ENCODE measurements around the gene TRIP13.

Gene TRIP13

DNA sequence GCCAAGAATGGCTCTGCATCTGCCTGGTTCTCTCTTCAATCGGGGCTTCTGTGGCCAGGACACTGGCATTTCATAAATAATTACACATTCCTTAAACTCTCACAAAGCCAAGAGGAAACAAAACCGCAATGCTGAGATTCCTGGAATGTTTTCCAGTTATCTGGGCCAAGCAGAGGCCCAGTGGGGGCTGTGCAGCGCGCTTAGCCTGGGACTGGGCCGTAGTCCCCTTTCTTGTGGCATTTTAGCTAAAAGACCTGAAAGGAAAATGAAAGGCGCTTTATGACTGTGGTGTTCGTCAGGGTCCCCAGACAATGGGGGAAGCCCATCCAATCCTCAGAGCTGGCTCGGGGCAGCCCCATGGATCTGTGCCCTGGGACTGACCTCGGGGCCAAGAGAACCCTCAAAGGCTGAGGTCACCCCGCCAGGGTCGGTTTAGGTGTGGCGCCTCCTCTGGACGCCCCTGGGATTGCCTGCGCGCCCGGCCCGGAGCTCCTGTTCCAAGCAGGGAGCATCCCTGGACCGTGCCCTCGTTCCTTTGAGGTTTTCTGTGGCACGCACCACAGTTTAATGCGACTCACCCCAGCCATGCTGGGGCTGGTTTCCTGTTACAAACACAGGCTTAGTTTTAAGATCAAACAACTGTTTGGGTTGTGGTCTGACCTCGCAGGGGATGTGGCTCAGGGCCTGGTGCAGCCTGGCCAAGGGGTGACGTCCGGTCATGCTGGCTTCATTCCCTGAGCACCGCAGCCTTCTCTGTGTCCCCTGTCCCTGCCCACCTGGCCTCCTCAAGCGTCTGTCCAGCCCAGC lies 64.5 kb downstream of the TRIP13 start:
- no peak for DNase-seq

DNA sequence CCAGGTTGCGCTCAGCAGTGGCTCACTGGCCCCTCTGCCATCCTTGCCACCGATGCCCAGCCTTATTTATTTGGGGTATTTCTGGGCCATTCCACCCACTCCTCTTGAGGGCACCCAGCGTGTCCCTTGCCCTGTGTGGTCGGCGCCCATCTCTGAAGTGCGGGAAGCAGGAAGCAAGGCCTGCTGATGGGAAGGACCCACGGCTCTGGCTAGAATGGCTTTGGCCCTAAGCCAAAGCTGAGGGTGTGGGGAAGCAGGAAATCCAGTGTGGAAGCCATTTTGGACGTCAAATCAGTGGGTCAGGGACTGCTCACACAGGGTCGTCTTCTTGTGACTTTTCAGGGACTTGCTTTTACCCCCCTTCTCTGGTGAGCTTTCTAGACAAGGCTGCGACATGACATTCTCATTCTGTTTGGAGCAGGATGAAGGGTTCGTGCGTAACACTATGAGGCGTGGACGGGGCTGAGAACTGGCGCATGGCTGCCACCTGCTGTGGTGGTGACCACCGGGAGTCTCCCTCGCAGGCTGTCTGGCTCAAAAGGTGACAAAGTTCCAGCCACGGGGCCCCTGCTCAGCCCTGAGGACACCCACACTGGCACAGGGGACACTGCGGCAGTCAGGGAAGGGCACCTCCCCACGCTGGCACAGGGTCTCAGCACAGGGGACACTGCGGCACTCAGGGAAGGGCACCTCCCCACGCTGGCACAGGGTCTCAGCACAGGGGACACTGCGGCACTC lies 65.2 kb downstream of the TRIP13 start:
- DNase-seq, result no peak

- no peak for DNase-seq
These were observed 66.3 kb downstream of the TRIP13 start for GRCh38 chr5:958701-959571.

GRCh38 chr5:959581-960531 lies 67.2 kb downstream of the TRIP13 start:
- no peak for DNase-seq

GRCh38 chr5:960551-960950 lies 67.9 kb downstream of the TRIP13 start:
- no peak for DNase-seq

DNA sequence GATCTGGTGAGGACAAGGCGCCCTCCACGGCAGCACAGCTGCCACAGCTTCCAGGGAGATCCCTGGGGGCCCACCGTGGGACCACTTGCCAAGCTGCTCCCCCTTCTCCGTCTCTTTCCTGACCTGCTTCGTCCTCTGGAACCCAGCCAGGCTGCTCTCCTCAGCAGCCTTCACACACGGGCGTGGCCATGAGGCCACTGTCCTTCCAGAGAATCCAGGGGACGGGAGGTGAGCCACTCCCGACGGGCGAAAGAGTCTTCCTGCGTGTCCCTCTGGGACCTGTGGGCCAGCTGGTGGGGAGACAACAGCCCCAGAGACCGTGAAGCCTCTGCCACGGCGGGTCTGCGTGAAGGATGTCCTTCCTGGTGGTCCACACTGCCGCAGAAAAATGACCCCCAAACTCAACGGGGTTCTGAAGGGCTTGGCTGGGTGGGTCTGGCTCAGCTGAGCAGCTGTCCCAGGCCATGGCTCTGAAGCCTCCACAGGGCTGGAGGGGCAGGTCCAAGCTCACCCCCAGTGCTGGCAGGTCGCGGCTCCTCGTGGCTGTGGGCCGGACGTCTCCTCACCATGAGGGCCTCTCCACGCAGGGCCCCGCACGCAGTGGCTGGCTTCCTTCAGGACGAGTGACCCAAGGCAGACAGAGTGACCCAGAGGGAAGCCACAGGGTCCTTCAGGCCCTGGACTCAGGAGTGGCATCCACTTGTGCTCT lies 68.5 kb downstream of the TRIP13 start:
- DNase-seq, result no peak

DNA sequence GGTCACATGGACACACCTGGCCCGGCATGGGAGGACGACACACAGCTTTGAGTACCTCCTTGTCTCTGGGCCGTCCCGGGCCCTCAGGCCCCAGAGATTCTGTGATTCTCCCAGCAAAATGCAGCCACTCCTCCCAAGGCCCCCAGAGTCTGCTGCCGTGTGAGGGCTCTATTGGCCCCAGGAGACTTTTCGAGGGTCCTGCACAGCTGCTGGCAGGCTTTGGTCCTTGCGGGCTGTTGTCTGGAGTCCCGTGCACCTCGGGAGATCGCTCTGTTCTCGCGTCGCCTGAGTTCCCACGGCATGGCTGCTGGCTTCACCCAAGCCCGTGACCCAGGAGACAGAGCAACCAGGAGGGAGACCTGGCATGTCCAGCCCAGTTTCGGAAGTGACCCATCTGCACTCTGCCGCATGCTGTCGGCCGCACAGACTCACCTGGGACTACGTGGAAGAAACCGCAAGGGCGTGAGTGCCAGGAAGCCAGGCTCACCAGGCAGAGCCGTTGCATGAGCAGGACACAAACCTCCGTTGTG lies 69.1 kb downstream of the TRIP13 start:
- no peak for DNase-seq

DNA sequence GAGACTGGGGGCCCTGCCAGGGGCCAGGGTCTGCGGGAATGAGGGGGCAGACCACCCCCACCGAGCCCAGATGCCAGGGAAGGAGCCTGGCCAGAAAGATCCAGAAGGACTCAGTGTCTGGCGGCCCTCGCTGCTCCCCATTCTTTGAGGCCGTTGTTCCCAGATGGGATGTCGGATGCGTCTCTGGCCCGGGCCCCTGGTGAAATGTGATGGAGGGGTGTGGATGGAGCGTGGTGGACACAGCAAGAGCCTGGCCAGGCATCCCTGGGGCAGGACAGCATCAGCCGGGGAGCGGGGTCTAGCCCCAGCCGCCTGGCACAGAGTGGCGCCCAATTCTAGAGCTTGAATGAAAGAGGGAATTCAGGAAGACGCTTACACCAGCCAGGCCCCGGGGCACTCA lies 69.7 kb downstream of the TRIP13 start:
- no peak for DNase-seq

- DNase-seq, result no peak
These were observed 70.1 kb downstream of the TRIP13 start for GRCh38 chr5:962801-963200.

GRCh38 chr5:963310-963672 lies 70.6 kb downstream of the TRIP13 start:
- DNase-seq, result no peak

DNA sequence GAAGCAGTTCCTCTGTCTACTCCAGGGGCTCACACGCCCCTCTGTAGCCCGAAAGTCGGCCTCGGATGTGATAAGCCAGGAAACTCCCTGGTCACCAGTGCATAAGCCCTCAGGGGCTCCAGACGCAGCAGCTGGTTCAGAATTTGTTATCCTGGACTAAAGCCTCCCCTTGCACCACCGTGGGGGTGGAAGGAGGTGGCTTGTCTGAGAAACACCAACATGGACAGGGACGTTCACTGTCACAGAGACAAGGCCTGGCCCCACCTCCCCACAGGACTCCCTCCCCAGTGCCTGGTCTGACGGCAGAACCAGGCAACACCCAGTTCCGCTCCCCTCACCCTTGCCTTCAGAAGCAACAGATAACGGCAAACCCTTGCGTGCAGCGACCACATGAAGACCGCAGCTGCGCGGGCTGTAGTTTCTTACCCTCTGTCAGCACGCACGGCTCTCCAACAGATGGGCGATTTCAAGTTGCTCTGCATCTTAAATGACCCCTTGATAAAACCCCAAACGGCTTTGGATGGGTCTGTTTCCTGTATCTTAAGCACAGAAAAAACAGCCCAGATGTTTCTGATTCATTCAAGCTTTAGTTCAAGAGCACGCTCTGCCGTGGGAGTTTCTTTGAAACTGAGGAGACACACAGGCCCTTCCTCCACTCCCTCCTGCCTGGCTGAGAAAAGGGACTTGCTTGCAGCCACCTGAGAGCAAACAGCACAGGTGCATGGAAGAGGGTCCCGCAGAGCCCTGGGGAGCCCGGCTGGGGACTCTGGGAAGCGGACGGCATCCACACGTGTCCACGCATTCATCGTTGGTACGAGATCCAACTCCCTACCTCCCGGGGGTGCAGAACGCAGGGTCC lies 71.2 kb downstream of the TRIP13 start:
- DNase-seq, result peak; percentile 17 to 19

GRCh38 chr5:964821-965220 lies 72.1 kb downstream of the TRIP13 start:
- no peak for DNase-seq

GRCh38 chr5:965604-966344 lies 73.1 kb downstream of the TRIP13 start:
- DNase-seq, result no peak

DNA sequence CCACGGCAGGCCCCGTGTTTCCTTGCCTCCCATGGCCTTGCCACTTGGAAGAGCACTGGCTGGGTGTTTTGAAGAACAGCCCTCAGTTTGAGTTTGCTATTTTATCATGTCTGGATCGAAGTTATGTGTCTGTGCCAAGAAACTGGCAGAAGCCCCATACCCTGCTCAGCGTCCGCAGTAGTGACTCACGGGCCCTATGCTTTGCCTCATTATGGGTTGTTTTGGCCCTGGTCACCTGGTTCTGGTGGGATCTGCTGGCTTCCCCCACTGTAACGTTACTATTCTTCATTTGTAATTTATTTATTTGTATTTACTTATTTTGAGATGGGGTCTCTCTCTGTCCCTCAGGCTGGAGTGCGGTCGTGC lies 73.6 kb downstream of the TRIP13 start:
- no peak for DNase-seq

GRCh38 chr5:966941-967340 lies 74.3 kb downstream of the TRIP13 start:
- DNase-seq, result no peak
